NCI-H2029 (cell line): ENCODE measurements around the gene ZNF577.

Experiments
- DNase-seq: peaks from one replicate; lab custom pipeline; 2025; lab: John Stamatoyannopoulos, UW

ZNF577 gene

DNA sequence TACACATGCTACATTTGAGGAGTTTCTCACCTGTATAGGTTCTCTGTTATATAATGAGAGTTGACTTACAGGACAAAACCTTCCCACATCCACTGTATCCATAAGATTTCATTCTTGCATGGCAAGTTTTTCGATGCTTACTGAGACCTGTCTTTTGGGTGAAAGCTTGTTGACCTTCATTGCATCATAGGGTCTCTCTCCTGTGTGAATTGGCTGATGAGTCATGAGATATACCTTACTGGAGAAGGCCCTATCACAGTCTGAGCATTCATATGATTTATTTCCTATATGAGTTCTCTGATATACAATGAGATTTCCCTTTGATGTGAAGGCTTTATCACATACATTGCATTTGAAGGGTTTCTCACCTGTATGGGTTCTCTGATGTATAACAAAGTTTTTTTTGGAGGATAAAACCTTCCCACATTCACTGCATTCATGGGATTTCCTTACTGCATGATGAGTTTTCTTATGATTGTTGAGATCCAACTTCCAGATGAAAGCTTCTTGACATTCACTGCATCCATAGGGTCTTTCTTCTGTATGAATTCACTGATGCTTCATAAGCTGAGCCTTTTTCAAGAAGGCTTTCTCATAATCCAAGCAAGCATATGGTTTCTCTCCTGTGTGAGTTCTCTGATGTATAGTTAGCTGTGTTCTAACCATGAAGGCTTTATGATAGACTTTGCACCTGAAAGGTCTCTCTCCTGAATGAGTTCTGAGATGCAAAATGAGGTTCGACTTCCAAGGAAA, 25.7 kb downstream of the ZNF577 start:
- no peak for DNase-seq

DNA sequence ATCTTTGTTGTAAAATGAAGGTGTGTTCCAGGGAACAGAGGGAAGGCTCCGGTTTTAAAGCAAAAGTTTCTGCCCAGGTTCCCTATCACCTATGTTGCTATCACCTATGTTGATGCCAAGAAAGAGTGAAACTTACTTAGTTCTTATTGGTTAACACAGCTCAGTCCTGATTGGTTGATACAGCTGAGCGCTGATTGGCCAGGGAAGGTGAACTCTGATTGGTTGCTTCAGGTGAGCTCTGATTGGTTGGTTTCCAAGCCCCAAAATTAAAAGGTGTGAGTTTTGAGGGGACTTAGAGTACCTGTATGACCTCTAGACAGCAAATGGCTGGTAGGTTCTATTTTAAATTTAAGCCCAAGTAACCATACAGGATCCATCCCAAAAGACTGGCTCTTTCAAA, 50.6 kb downstream of the ZNF577 start:
- no peak for DNase-seq

DNA sequence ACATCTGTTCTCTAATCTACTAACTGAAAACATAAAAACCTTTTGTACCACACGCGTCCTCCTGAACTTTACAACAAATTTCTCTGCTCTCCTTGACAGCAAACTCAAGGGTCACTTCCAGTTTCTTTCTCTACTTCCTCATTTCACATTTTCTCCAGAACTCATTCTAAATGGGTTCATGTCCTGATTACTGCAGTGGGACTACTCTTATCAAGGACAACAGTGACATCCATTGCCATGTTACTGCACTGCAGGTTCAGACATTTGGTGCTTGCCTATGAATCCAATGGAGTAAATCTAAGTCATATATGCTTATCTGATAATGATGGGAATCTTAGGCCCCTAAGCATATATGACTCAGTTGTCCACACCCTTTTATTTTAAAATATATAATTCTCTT, 57.5 kb downstream of the ZNF577 start:
- DNase-seq: no peak

DNA sequence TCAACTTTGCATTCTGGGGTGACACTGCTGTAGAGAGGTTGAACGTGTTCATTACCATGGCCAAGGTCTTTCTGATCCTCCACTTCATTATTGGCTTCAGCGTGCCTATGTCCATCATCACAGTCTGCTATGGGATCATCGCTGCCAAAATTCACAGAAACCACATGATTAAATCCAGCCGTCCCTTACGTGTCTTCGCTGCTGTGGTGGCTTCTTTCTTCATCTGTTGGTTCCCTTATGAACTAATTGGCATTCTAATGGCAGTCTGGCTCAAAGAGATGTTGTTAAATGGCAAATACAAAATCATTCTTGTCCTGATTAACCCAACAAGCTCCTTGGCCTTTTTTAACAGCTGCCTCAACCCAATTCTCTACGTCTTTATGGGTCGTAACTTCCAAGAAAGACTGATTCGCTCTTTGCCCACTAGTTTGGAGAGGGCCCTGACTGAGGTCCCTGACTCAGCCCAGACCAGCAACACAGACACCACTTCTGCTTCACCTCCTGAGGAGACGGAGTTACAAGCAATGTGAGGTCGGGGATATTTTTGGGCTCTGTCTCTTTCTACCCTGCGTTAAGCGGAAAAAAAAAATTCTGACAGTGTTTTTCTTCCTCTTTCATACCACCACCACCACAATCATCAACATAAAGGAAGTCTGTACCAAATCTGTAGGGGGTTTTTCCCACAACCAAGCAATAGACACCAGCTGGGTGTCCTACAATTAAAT, 63.3 kb downstream of the ZNF577 start:
- no peak for DNase-seq

DNA sequence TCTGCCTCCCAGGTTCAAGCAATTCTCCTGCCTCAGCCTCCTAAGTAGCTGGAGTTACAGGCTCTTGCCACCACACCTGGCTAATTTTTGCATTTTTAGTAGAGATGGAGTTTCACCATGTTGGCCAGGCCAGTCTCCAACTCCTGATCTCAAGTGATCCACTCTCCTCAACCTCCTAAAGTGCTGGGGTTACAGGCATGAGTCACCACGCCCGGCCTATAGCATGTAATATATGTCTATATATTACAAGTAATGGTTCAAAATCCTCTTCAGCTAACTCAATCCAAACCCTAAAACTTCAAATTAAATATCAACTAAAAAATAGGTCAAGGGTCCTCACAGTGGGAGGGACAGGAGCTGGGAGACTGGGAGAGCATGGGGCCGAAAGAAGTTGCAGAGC, 64.8 kb downstream of the ZNF577 start:
- no peak for DNase-seq

DNA sequence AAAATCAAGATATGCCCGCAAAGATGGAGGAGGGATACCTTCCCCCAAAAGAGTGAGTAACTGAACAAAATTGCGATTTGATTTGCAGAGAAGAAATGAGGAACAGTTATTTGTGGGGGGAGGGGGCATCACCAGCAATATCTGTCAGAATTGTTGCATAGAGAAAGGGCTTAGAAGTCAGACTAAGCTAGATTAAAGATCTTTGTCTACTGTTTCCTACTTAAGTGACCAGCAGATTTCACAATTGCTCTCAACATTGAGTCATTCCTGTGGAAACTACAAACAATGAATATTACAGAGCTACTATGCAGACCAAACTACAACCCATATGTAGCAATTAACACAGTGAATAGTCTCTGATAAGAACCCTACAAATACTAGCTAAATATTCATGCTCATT, 65.4 kb downstream of the ZNF577 start:
- no peak for DNase-seq

DNA sequence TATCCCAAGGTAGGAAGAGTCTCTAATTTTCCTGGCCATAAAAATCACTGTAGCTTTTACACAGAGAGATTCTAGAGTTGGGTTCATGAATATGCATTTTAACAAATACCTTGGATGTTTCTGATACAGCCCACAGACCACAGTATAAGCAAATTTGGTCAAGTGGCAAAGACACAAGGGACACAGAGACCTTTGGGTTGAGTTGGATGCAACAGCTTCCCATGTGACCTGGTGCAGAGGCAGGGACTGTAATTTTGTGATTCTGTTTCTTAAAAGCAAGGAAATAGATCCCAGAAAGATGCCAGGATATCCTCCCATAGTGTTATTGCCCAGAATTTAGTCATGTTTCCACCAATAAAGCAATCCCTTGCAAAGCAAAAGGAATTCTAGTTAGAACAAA, 65.8 kb downstream of the ZNF577 start:
- DNase-seq: no peak

DNA sequence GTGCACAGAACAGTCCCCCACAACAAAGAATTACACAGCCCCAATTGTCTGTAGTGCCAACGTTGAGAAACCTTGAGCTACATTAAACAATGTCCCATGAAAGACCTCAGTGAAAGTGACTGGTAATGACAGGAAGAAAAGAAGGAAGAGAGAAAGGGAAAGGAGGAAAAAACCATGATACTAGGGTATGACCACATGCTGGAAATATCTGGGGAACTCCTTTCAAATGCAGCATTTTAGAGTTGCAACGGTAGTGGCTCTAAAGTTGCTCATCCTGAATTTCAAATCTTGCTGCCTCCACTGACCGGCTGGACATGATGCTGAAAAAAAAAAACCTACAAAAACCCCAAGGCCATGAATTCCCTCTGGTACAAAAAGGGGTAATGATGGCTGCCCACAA, 66.3 kb downstream of the ZNF577 start:
- DNase-seq: no peak
